Measurements from ENCODE around the gene SAXO1.
"Not testable (repeated sequence)": the region's sequence is repeated elsewhere in the genome, so short reads cannot be mapped to it uniquely, and the experiment has no call there.

Gene SAXO1

DNA sequence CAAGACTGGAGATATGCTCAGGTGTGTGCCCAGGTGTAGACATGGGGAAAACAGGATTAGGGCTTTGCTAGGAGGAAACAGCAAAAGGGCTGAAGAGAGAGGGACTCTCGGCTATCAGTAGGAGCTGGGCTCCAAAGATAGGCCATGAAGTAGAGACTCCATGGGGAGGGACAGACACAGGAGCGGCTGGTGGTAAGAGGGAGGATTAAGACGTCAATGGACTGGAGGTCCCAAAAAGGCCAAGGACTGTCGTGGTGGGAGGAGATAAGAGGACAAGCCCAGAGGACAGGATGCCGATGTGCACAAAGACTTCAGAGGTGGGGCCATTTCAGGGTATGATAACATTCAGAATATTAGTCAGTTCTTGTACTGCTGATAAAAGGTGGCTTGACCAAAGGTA lies 93.1 kb downstream of the SAXO1 start:
- Histone ChIP-seq H3K27me3 (ENCODE audit: insufficient read depth, poor library complexity, severe bottlenecking) (no peaks in the 10 kb centered on the region), H3K27ac (replicated peaks) (no peak overlapping the region), H3K4me3 (replicated peaks; ENCODE audit: insufficient read depth, low read length) (no peak overlapping the region)
- TF ChIP-seq GABPA (IDR thresholded peaks at IDR 0.05; ENCODE audit: low read depth) (no peak), POLR2AphosphoS5 (IDR thresholded peaks at IDR 0.05; ENCODE audit: low read depth) (no peak), SPI1 (IDR thresholded peaks at IDR 0.05; ENCODE audit: borderline replicate concordance, low read depth) (no peak)
- TF ChIP-seq, protein P1, sequence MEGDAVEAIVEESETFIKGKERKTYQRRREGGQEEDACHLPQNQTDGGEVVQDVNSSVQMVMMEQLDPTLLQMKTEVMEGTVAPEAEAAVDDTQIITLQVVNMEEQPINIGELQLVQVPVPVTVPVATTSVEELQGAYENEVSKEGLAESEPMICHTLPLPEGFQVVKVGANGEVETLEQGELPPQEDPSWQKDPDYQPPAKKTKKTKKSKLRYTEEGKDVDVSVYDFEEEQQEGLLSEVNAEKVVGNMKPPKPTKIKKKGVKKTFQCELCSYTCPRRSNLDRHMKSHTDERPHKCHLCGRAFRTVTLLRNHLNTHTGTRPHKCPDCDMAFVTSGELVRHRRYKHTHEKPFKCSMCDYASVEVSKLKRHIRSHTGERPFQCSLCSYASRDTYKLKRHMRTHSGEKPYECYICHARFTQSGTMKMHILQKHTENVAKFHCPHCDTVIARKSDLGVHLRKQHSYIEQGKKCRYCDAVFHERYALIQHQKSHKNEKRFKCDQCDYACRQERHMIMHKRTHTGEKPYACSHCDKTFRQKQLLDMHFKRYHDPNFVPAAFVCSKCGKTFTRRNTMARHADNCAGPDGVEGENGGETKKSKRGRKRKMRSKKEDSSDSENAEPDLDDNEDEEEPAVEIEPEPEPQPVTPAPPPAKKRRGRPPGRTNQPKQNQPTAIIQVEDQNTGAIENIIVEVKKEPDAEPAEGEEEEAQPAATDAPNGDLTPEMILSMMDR (IDR thresholded peaks at IDR 0.05; ENCODE audit: insufficient read depth, low read length): no peak
- TF ChIP-seq, protein P2, sequence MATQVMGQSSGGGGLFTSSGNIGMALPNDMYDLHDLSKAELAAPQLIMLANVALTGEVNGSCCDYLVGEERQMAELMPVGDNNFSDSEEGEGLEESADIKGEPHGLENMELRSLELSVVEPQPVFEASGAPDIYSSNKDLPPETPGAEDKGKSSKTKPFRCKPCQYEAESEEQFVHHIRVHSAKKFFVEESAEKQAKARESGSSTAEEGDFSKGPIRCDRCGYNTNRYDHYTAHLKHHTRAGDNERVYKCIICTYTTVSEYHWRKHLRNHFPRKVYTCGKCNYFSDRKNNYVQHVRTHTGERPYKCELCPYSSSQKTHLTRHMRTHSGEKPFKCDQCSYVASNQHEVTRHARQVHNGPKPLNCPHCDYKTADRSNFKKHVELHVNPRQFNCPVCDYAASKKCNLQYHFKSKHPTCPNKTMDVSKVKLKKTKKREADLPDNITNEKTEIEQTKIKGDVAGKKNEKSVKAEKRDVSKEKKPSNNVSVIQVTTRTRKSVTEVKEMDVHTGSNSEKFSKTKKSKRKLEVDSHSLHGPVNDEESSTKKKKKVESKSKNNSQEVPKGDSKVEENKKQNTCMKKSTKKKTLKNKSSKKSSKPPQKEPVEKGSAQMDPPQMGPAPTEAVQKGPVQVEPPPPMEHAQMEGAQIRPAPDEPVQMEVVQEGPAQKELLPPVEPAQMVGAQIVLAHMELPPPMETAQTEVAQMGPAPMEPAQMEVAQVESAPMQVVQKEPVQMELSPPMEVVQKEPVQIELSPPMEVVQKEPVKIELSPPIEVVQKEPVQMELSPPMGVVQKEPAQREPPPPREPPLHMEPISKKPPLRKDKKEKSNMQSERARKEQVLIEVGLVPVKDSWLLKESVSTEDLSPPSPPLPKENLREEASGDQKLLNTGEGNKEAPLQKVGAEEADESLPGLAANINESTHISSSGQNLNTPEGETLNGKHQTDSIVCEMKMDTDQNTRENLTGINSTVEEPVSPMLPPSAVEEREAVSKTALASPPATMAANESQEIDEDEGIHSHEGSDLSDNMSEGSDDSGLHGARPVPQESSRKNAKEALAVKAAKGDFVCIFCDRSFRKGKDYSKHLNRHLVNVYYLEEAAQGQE (IDR thresholded peaks at IDR 0.05; ENCODE audit: insufficient replicate concordance, low read depth): no peak
- DNase-seq (ENCODE audit: low read depth in 1 of 2, low spot score in 1 of 2): no peak

DNA sequence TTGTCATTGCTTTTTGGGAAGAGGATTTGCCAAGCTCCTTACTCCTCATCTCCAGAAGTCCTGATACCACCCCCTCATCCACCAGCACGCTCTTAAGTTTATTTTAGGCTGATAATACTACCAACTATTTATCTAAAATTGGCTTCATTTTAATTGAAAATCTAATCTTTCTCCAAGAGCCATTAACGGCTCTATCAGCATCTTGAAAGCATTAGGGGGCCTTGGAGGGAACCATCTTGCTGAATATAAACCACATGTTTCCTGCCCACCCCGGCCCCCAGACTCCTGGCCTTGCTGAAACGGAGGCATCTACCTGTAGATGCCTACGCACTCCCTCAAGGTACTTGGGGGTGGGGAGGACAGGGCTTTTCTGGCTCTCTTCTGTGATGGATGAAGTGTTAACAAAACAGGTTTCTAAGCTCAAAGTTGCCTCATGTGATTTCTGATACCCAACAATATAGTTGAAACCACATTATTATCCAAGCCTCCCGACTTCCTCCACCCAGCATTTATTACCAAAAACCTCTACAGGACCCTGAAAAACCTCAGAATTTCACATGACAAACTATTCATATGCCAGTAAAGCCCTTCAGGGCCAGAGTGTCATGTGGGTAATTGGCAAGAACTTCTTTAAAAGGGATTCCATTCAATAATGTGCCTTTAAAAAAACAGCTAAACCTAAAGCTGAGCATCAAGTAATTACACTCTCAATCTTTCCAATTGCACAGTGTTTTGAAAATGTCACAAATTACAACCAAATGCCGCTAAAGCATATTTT lies 96.7 kb downstream of the SAXO1 start:
- Histone ChIP-seq H3K4me3 (replicated peaks; ENCODE audit: insufficient read depth, low read length) (no peak overlapping the region), H3K27ac (replicated peaks) (no peak overlapping the region), H3K27me3 (ENCODE audit: insufficient read depth, poor library complexity, severe bottlenecking) (no peaks in the 10 kb centered on the region)
- TF ChIP-seq, protein P2 (IDR thresholded peaks at IDR 0.05; ENCODE audit: insufficient replicate concordance, low read depth): no peak
- no peak for TF ChIP-seq POLR2AphosphoS5 (IDR thresholded peaks at IDR 0.05; ENCODE audit: low read depth)
- no peak for TF ChIP-seq GABPA (IDR thresholded peaks at IDR 0.05; ENCODE audit: low read depth)
- TF ChIP-seq SPI1 (IDR thresholded peaks at IDR 0.05; ENCODE audit: borderline replicate concordance, low read depth): no peak
- TF ChIP-seq, protein P1 (IDR thresholded peaks at IDR 0.05; ENCODE audit: insufficient read depth, low read length): no peak
- no peak for DNase-seq (ENCODE audit: low read depth in 1 of 2, low spot score in 1 of 2)

DNA sequence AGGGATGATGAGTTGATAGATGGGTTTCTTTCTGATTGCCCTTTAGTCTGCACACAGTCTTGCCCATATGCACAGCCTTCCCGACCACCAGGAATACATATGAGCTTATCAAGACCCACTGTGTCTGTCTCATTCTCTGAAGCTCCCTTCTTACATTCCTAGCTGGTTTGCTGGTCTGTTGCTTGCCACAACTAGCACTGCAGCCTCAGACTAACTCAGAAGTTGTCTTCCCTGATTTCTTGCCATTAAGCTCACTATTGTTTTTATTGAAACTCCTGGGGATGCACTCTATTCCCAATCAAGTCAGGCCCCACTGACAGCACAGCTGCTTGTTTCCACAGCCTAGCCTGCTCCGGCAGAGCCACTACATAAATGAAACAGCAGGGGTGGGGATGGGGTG lies 97.5 kb downstream of the SAXO1 start:
- Histone ChIP-seq H3K27ac (replicated peaks) (no peak overlapping the region), H3K4me3 (replicated peaks; ENCODE audit: insufficient read depth, low read length) (no peak overlapping the region)
- TF ChIP-seq GABPA (IDR thresholded peaks at IDR 0.05; ENCODE audit: low read depth) (no peak), POLR2AphosphoS5 (IDR thresholded peaks at IDR 0.05; ENCODE audit: low read depth) (no peak), SPI1 (IDR thresholded peaks at IDR 0.05; ENCODE audit: borderline replicate concordance, low read depth) (no peak)
- TF ChIP-seq, protein P1 (IDR thresholded peaks at IDR 0.05; ENCODE audit: insufficient read depth, low read length): no peak
- TF ChIP-seq, protein P2 (IDR thresholded peaks at IDR 0.05; ENCODE audit: insufficient replicate concordance, low read depth): no peak

DNA sequence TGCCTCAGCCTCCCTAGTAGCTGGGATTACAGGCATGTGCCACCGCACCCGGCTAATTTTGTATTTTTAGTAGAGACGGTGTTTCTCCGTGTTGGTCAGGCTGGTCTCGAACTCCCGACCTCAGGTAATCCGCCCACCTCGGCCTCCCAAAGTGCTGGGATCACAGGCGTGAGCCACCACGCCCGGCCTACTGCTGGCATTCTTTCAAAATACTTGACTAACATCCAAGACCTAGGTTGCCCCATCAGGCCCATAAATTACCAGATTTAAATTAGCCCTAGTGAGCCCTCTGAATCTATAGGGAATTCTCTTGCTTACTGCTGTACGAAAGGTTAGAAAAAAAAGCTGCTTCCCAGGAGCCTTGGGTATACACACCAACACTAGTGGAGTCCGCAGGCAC lies 102.4 kb downstream of the SAXO1 start:
- H3K27ac ChIP-seq (replicated peaks); H3K27me3 ChIP-seq (ENCODE audit: insufficient read depth, poor library complexity, severe bottlenecking); H3K4me3 ChIP-seq (replicated peaks; ENCODE audit: insufficient read depth, low read length); DNase-seq (ENCODE audit: low read depth in 1 of 2, low spot score in 1 of 2): not testable (repeated sequence)

More for the DNA sequence above, 97.5 kb downstream of the SAXO1 start:
- no peaks in the 10 kb centered on the region for H3K27me3 ChIP-seq (ENCODE audit: insufficient read depth, poor library complexity, severe bottlenecking)
- DNase-seq (ENCODE audit: low read depth in 1 of 2, low spot score in 1 of 2): no peak

Data from HL-60 (cell line).